IMR-90 (cell line): Measurements from ENCODE around the gene ZNF705A. TPM values are rescaled to one million over a fixed set of nuclear protein-coding genes. Genes with fewer than 3 reads are reported as not detected.

Experiments
- ATAC-seq: fragments of 200-7000 bp; cut with Tn5 transposase; 2 replicates; pipeline ENCODE4 v1.9.1; 2020; ENCODE audit warnings: low read depth, mild to moderate bottlenecking, moderate library complexity
- BruUV-seq: library from RNA; stranded (reverse); fragments of 400-500 nt; replicated peaks from 2 replicates; lab custom pipeline; 2021; lab: Mats Ljungman, UMichigan
- CTCF ChIA-PET: fragments of 300-600 bp; formaldehyde crosslinking; extraction: SDS; loops from one replicate; lab custom pipeline; 2021; ENCODE audit warnings: antibody characterized with exemption; lab: Yijun Ruan, JAX
- POLR2A ChIA-PET: fragments of 300-600 bp; sonication (Branson Sonifier 250); formaldehyde crosslinking; loops from one replicate; lab custom pipeline; 2022; ENCODE audit warnings: antibody characterized with exemption; ENCODE audit not compliant: unreplicated experiment; lab: Charles Lee
- DNase-seq: peaks from one replicate; pipeline ENCODE4 v3.0.0; 2013
- H2AFZ ChIP-seq: replicated peaks from 2 replicates; pipeline ENCODE3; 2013; ENCODE audit warnings: low read length, mild to moderate bottlenecking; ENCODE audit not compliant: poor library complexity
- H2AK5ac ChIP-seq: 2 replicates; pipeline ENCODE4 v1.6.1; 2013; ENCODE audit warnings: low read depth, low read length, inconsistent platforms
- H2AK9ac ChIP-seq: replicated peaks from 2 replicates; pipeline ENCODE3; 2013; ENCODE audit warnings: mild to moderate bottlenecking, low read depth, low read length, moderate library complexity; ENCODE audit not compliant: poor library complexity
- H2BK120ac ChIP-seq: 2 replicates; pipeline ENCODE4 v1.6.1; 2013; ENCODE audit warnings: low read depth, low read length, inconsistent platforms
- H2BK15ac ChIP-seq: 3 replicates; pipeline ENCODE4 v1.6.1; 2013; ENCODE audit warnings: low read depth, low read length, inconsistent platforms
- H2BK20ac ChIP-seq: 2 replicates; pipeline ENCODE4 v1.6.1; 2013; ENCODE audit warnings: low read depth, mild to moderate bottlenecking, inconsistent platforms, low read length, moderate library complexity
- H2BK5ac ChIP-seq: 2 replicates; pipeline ENCODE4 v1.6.1; 2013; ENCODE audit warnings: mild to moderate bottlenecking, low read depth, low read length, inconsistent platforms; ENCODE audit not compliant: poor library complexity, severe bottlenecking
- H3K14ac ChIP-seq: replicated peaks from 2 replicates; pipeline ENCODE4 v1.6.1; 2013; ENCODE audit warnings: low read depth, low read length, inconsistent platforms
- H3K18ac ChIP-seq: 2 replicates; pipeline ENCODE4 v1.6.1; 2013; ENCODE audit warnings: low read depth, low read length, control low read depth
- H3K23ac ChIP-seq: 2 replicates; pipeline ENCODE4 v1.6.1; 2013; ENCODE audit warnings: low read depth, low read length, inconsistent platforms
- H3K27ac ChIP-seq: 2 replicates; pipeline ENCODE4 v1.5.1; 2013; ENCODE audit warnings: mild to moderate bottlenecking, control low read depth, low read length; ENCODE audit not compliant: insufficient read depth
- H3K27me3 ChIP-seq: 2 replicates; pipeline ENCODE4 v1.6.1; 2013; ENCODE audit warnings: low read length; ENCODE audit not compliant: control insufficient read depth, insufficient read depth
- H3K36me3 ChIP-seq: 2 replicates; pipeline ENCODE4 v1.6.1; 2013; ENCODE audit warnings: low read length, mixed read lengths; ENCODE audit not compliant: control insufficient read depth, insufficient read depth
- H3K4ac ChIP-seq: 2 replicates; pipeline ENCODE4 v1.6.1; 2013; ENCODE audit warnings: low read depth, low read length, inconsistent platforms
- H3K4me1 ChIP-seq: 2 replicates; pipeline ENCODE4 v1.6.1; 2013; ENCODE audit warnings: low read length, mixed read lengths; ENCODE audit not compliant: control insufficient read depth, insufficient read depth
- H3K4me2 ChIP-seq: 2 replicates; pipeline ENCODE4 v1.6.1; 2013; ENCODE audit warnings: low read depth, mild to moderate bottlenecking, control low read depth, low read length, moderate library complexity
- H3K4me3 ChIP-seq: 2 replicates; pipeline ENCODE4 v1.5.1; 2013; ENCODE audit warnings: low read depth, mild to moderate bottlenecking, control low read depth, low read length, moderate library complexity; ENCODE audit not compliant: insufficient read depth
- H3K56ac ChIP-seq: 2 replicates; pipeline ENCODE4 v1.6.1; 2013; ENCODE audit warnings: low read length, inconsistent platforms; ENCODE audit not compliant: insufficient read depth; ENCODE audit errors: extremely low read depth
- H3K79me1 ChIP-seq, 2 experiments: 2 replicates each; pipeline ENCODE4 v1.6.1; 2013; ENCODE audit warnings: low read length in 2 of 2, inconsistent platforms in 1 of 2, low read depth in 1 of 2
- H3K9ac ChIP-seq: 2 replicates; pipeline ENCODE4 v1.6.1; 2013; ENCODE audit warnings: low read depth, low read length, control low read depth
- H3K9me1 ChIP-seq: 2 replicates; pipeline ENCODE4 v1.6.1; 2013; ENCODE audit warnings: low read length, inconsistent platforms; ENCODE audit not compliant: insufficient read depth
- H3K9me3 ChIP-seq: 2 replicates; pipeline ENCODE4 v1.6.1; 2013; ENCODE audit warnings: low read length; ENCODE audit not compliant: control insufficient read depth, insufficient read depth
- H4K20me1 ChIP-seq: 2 replicates; pipeline ENCODE4 v1.6.1; 2013; ENCODE audit warnings: low read length, inconsistent platforms; ENCODE audit not compliant: insufficient read depth
- H4K5ac ChIP-seq: 2 replicates; pipeline ENCODE4 v1.6.1; 2013; ENCODE audit warnings: mild to moderate bottlenecking, low read depth, low read length, control low read depth
- H4K8ac ChIP-seq, 2 experiments: 2 replicates each; pipeline ENCODE4 v1.6.1; 2013; ENCODE audit warnings: low read depth in 2 of 2, low read length in 2 of 2, control low read depth in 1 of 2, inconsistent platforms in 1 of 2
- H4K91ac ChIP-seq: 2 replicates; pipeline ENCODE4 v1.6.1; 2013; ENCODE audit warnings: low read depth, low read length, inconsistent platforms; ENCODE audit not compliant: insufficient read depth
- BHLHE40 ChIP-seq: fragments of 150-350 bp; IDR thresholded peaks from 2 replicates; pipeline ENCODE4 v1.6.1; 2016; ENCODE audit warnings: mild to moderate bottlenecking, low read depth, low read length
- CHD1 ChIP-seq: IDR thresholded peaks from 2 replicates; pipeline ENCODE4 v1.6.1; 2012; ENCODE audit warnings: low read depth, low read length, improper control_type of control experiment
- MAFK ChIP-seq: IDR thresholded peaks from 2 replicates; pipeline ENCODE4 v1.6.1; 2012; ENCODE audit warnings: low read depth, low read length, improper control_type of control experiment
- MAZ ChIP-seq: IDR thresholded peaks from 2 replicates; pipeline ENCODE4 v1.6.1; 2012; ENCODE audit warnings: low read depth, mild to moderate bottlenecking, low read length, improper control_type of control experiment, moderate library complexity, borderline replicate concordance
- NFE2L2 ChIP-seq: fragments of 150-350 bp; IDR thresholded peaks from 2 replicates; pipeline ENCODE4 v1.6.1; 2016; ENCODE audit warnings: low read depth, mild to moderate bottlenecking, low read length
- POLR2A ChIP-seq: IDR thresholded peaks from 2 replicates; pipeline ENCODE4 v1.6.1; 2012; ENCODE audit warnings: mild to moderate bottlenecking, low read depth, low read length
- RAD21 ChIP-seq: IDR thresholded peaks from 2 replicates; pipeline ENCODE4 v1.6.1; 2012; ENCODE audit warnings: low read length, improper control_type of control experiment
- RCOR1 ChIP-seq: IDR thresholded peaks from 2 replicates; pipeline ENCODE4 v1.6.1; 2012; ENCODE audit warnings: mild to moderate bottlenecking, low read length, improper control_type of control experiment; ENCODE audit not compliant: insufficient replicate concordance
- SMC3 ChIP-seq: fragments of 150-350 bp; IDR thresholded peaks from 2 replicates; pipeline ENCODE4 v1.6.1; 2016; ENCODE audit warnings: low read depth, mild to moderate bottlenecking, antibody characterized with exemption, low read length, moderate library complexity
- WGBS, 2 experiments: methylation state at CpG; one replicate each; pipeline versions ENCODE4 v1.1.5 to v1.1.7; 2013; ENCODE audit warnings: missing lambda C conversion rate in 2 of 2; ENCODE audit not compliant: insufficient read length in 1 of 2; ENCODE audit errors: extremely low coverage in 2 of 2; 5-methylcytosine and 5-hydroxymethylcytosine counted together
- dilution Hi-C: fragments of 300-500 bp; cut with HindIII; formaldehyde crosslinking; loops from one replicate; pipeline ENCODE4 v1.14.3; 2018; ENCODE audit warnings: low sequenced_read_pairs; ENCODE audit not compliant: unreplicated experiment
- in situ Hi-C: fragments of 300-500 bp; cut with MboI; formaldehyde crosslinking; loops from 3 replicates; pipeline ENCODE4 v1.14.3; 2019; ENCODE audit warnings: low sequenced_read_pairs, inconsistent platforms, mixed read lengths
- intact Hi-C: fragments of 100-400 bp; cut with micrococcal nuclease; formaldehyde crosslinking; loops from 2 replicates; pipeline ENCODE4 v1.10.0; 2022
- polyA plus RNA-seq, 3 experiments: library from polyadenylated mRNA; depleted of rRNA; stranded (reverse); fragments of >200 nt; gene quantifications; 2 replicates each; pipeline ENCODE4 v1.2.3, GENCODE V29; 2012; ENCODE audit warnings: low replicate concordance in 1 of 3
- total RNA-seq: library from RNA; depleted of rRNA; stranded (reverse); fragments of >200 nt; gene quantifications from 2 replicates; pipeline ENCODE4 v1.2.3, GENCODE V29; 2012

ZNF705A gene
- total and polyA plus RNA-seq, 2 of the 4 experiments (the other 2 are of a cell fraction) = not detected

DNA sequence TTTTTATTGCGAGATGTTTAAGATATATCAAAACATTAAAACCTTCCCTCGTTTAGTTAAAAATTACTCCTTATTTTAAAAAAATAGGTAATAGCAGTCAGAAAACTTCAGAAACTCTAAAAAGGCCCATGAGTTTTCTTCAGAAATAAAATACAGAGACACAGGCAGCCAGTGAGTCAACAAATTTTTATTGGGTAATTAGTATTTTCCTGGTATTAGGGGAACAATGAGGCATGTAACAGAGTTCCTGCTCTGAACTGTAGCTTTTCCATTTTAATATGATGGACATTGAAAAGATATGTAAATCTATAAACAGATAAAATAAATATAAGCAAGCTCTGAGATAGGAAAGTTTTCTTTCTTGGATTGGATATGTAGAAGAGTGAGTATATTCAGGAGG lies 399 bp upstream of the ZNF705A start:
- Histone ChIP-seq H4K20me1 (no peaks in the 10 kb centered on the region), H4K8ac (peak overlapping the region; percentile 44 to 59; a peak in 3 of 4 replicates), H4K91ac (0 out of 2 replicates have a peak overlapping the region, but pooled peaks have one; percentile 29), H3K4me3 (no peak overlapping the region), H3K4ac (peak overlapping the region; percentile 55; the same call in 1 of the 2 replicates), H3K27me3 (no peaks in the 10 kb centered on the region), H3K18ac (peak overlapping the region; percentile 91; the same call in 1 of the 2 replicates), H2AK9ac (no peak overlapping the region), H3K4me1 (peaks cover 4% of the 10 kb centered on the region), H2AFZ (no peak overlapping the region), H3K56ac (peak overlapping the region; percentile 64; the same call in 1 of the 2 replicates), H3K79me1 (no peaks in the 10 kb centered on the region), H2BK5ac (peak overlapping the region; percentile 63), H2BK15ac (no peak overlapping the region), H3K9ac (no peak overlapping the region), H3K23ac (peak overlapping the region; percentile 61; the same call in 1 of the 2 replicates), H2BK120ac (peak overlapping the region; percentile 84), H2AK5ac (no peak overlapping the region), H2BK20ac (peak overlapping the region; percentile 67; the same call in 1 of the 2 replicates), H4K5ac (no peak overlapping the region), H3K9me1 (no peaks in the 10 kb centered on the region), H3K9me3 (no peaks in the 10 kb centered on the region), H3K4me2 (no peak overlapping the region; the same call in 1 of the 2 replicates), H3K36me3 (no peaks in the 10 kb centered on the region), H3K27ac (no peak overlapping the region), H3K14ac (no peak overlapping the region; the same call in 1 of the 2 replicates)
- peak; percentile 22 for ATAC-seq
- TF ChIP-seq MAFK (no peak), POLR2A (no peak), NFE2L2 (no peak), SMC3 (no peak), MAZ (no peak), RCOR1 (no peak), BHLHE40 (no peak), CHD1 (no peak), RAD21 (no peak)
- no CpG with 5 or more reads among the region's 2 CpGs for WGBS, 2 experiments
- DNase-seq = no peak
- intact Hi-C loops (no loop called here), in situ Hi-C loops (no loop called here), dilution Hi-C loops (no loop called here)
- no TSS peak for BruUV-seq
- CTCF ChIA-PET = interaction anchor here (0.6 to 0.7 kb wide), 2 partner anchors 147 to 631 kb away, joined by 3 to 4 read pairs; no protein-coding TSS in a partner anchor
- POLR2A ChIA-PET = no interaction called here
